Measurements from ENCODE around the gene ZNF354B.

DNA sequence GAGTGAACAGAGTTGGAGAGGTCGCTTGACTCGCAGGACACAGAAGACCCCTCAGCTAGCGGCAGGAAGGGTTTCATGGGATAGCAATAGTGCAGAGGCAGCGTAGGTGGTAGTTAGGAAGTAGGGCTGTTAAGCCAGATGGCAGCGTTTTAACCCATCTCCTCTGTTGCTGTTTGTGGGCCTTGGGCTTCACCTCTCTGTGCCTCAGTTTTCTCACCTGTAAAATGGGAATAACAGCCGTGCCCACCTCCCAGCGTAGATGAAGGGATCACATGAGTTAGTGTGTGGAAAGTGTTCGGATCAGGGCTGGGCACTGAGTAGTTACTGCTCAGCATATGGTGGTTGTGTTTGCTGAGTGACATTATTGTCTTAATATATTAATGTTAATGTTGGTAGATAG is 1.9 kb downstream of the ZNF354B start:
- TF ChIP-seq, protein P1, sequence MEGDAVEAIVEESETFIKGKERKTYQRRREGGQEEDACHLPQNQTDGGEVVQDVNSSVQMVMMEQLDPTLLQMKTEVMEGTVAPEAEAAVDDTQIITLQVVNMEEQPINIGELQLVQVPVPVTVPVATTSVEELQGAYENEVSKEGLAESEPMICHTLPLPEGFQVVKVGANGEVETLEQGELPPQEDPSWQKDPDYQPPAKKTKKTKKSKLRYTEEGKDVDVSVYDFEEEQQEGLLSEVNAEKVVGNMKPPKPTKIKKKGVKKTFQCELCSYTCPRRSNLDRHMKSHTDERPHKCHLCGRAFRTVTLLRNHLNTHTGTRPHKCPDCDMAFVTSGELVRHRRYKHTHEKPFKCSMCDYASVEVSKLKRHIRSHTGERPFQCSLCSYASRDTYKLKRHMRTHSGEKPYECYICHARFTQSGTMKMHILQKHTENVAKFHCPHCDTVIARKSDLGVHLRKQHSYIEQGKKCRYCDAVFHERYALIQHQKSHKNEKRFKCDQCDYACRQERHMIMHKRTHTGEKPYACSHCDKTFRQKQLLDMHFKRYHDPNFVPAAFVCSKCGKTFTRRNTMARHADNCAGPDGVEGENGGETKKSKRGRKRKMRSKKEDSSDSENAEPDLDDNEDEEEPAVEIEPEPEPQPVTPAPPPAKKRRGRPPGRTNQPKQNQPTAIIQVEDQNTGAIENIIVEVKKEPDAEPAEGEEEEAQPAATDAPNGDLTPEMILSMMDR (IDR thresholded peaks at IDR 0.05) = no peak
- no peak for TF ChIP-seq POLR2A (IDR thresholded peaks at IDR 0.05)
